ENCODE measurements around the gene RAD51. TPM values are rescaled to one million over a fixed set of nuclear protein-coding genes. Genes with fewer than 3 reads are reported as not detected.

Gene RAD51
- total RNA-seq, 1 experiment from 2014 or later = 22.3 TPM

GRCh38 chr15:40770147-40770721 lies 75.3 kb downstream of the RAD51 start:
- in situ Hi-C loops (cut with HindIII; ENCODE audit: low pct_unique_long_range_greater_than_20kb, low sequenced_read_pairs) = no loop called here
- DNase-seq (ENCODE audit: low read depth) = no peak

GRCh38 chr15:40771242-40771641 lies 76.3 kb downstream of the RAD51 start:
- no peak for DNase-seq (ENCODE audit: low read depth)
- in situ Hi-C loops (cut with HindIII; ENCODE audit: low pct_unique_long_range_greater_than_20kb, low sequenced_read_pairs) = no loop called here

GRCh38 chr15:40772014-40772413 lies 77.0 kb downstream of the RAD51 start:
- DNase-seq (ENCODE audit: low read depth) = no peak
- in situ Hi-C loops (cut with HindIII; ENCODE audit: low pct_unique_long_range_greater_than_20kb, low sequenced_read_pairs) = no loop called here

GRCh38 chr15:40773496-40773895 lies 78.5 kb downstream of the RAD51 start:
- no peak for DNase-seq (ENCODE audit: low read depth)
- in situ Hi-C loops (cut with HindIII; ENCODE audit: low pct_unique_long_range_greater_than_20kb, low sequenced_read_pairs) = no loop called here

- in situ Hi-C loops (cut with HindIII; ENCODE audit: low pct_unique_long_range_greater_than_20kb, low sequenced_read_pairs) = no loop called here
- DNase-seq (ENCODE audit: low read depth) = no peak
Measured at GRCh38 chr15:40773902-40774301, 78.9 kb downstream of the RAD51 start.

GRCh38 chr15:40775007-40775406 lies 80.0 kb downstream of the RAD51 start:
- in situ Hi-C loops (cut with HindIII; ENCODE audit: low pct_unique_long_range_greater_than_20kb, low sequenced_read_pairs) = no loop called here
- no peak for DNase-seq (ENCODE audit: low read depth)

- no peak for DNase-seq (ENCODE audit: low read depth)
- in situ Hi-C loops (cut with HindIII; ENCODE audit: low pct_unique_long_range_greater_than_20kb, low sequenced_read_pairs) = no loop called here
Measured at GRCh38 chr15:40775740-40776536, 81.0 kb downstream of the RAD51 start.

- peak; percentile 66 for DNase-seq (ENCODE audit: low read depth)
- in situ Hi-C loops (cut with HindIII; ENCODE audit: low pct_unique_long_range_greater_than_20kb, low sequenced_read_pairs) = no loop called here
Measured at GRCh38 chr15:40776537-40777141, 81.7 kb downstream of the RAD51 start.

Other genes with a start within 250 kb of the RAD51 start
- 17.3 and 20.0 TPM in 2 replicates for gene CHST14, start 224.2 kb upstream of the RAD51 start, total RNA-seq (2014; rRNA removed; shearing (Covaris generic); ENCODE audit: low replicate concordance)
- 31.4 and 33.7 TPM in 2 replicates for gene CCDC32, start 130.1 kb upstream of the RAD51 start, total RNA-seq (2014; rRNA removed; shearing (Covaris generic); ENCODE audit: low replicate concordance)
- 16.1 and 20.3 TPM in 2 replicates for gene RPUSD2, start 125.9 kb upstream of the RAD51 start, total RNA-seq (2014; rRNA removed; shearing (Covaris generic); ENCODE audit: low replicate concordance)
- 9.9 and 19.8 TPM in 2 replicates for gene KNL1, start 100.9 kb upstream of the RAD51 start, total RNA-seq (2014; rRNA removed; shearing (Covaris generic); ENCODE audit: low replicate concordance)
- gene RMDN3, start 60.1 kb downstream of the RAD51 start, total RNA-seq (2014; rRNA removed; shearing (Covaris generic); ENCODE audit: low replicate concordance) = 27.7 and 29.0 TPM in 2 replicates
- 73.4 and 105 TPM in 2 replicates for gene GCHFR, start 68.9 kb downstream of the RAD51 start, total RNA-seq (2014; rRNA removed; shearing (Covaris generic); ENCODE audit: low replicate concordance)
- gene C15orf62, start 74.8 kb downstream of the RAD51 start, total RNA-seq (2014; rRNA removed; shearing (Covaris generic); ENCODE audit: low replicate concordance) = 0.27 and 0.64 TPM in 2 replicates
- 88.7 and 100 TPM in 2 replicates for gene ZFYVE19, start 111.9 kb downstream of the RAD51 start, total RNA-seq (2014; rRNA removed; shearing (Covaris generic); ENCODE audit: low replicate concordance)
- gene DNAJC17, start 112.3 kb downstream of the RAD51 start, total RNA-seq (2014; rRNA removed; shearing (Covaris generic); ENCODE audit: low replicate concordance) = 51.3 and 103 TPM in 2 replicates
- not detected in 2 replicates for gene PPP1R14D, start 133.5 kb downstream of the RAD51 start, total RNA-seq (2014; rRNA removed; shearing (Covaris generic); ENCODE audit: low replicate concordance)
- gene SPINT1, start 148.9 kb downstream of the RAD51 start, total RNA-seq (2014; rRNA removed; shearing (Covaris generic); ENCODE audit: low replicate concordance) = 19.5 and 29.7 TPM in 2 replicates
- 0.23 and 0.51 TPM in 2 replicates for gene RHOV, start 179.1 kb downstream of the RAD51 start, total RNA-seq (2014; rRNA removed; shearing (Covaris generic); ENCODE audit: low replicate concordance)
- 20.5 and 23.9 TPM in 2 replicates for gene VPS18, start 199.3 kb downstream of the RAD51 start, total RNA-seq (2014; rRNA removed; shearing (Covaris generic); ENCODE audit: low replicate concordance)
- 0.07 TPM in 1 of 2 replicates, not detected in the other for gene DLL4, start 234.2 kb downstream of the RAD51 start, total RNA-seq (2014; rRNA removed; shearing (Covaris generic); ENCODE audit: low replicate concordance)

Data from Caki2 (cell line).